ENCODE data around the gene SEMA3F.

SEMA3F gene

GRCh38 chr3:50173685-50174516, 18.8 kb downstream of the SEMA3F start:
- DNase-seq: no peak

DNA sequence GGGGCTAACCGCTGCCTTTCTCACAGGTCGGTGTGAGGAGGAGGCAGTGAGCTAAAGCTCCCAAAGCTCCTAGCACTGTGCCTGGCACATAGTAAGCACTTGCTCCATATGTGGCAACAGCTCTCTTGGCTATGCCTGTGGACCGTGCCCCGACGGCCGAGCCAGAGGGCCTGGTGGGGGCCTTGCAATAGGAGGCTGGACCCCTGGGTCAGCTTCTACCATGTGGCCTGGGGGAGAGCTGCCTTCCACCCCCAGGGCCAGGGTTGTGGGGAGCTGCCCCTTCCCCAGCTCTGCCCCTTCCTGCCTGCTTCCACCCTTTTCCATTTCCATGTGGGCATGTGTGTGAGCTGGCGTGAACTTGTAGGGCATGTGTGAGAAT, 19.4 kb downstream of the SEMA3F start:
- DNase-seq: no peak

DNA sequence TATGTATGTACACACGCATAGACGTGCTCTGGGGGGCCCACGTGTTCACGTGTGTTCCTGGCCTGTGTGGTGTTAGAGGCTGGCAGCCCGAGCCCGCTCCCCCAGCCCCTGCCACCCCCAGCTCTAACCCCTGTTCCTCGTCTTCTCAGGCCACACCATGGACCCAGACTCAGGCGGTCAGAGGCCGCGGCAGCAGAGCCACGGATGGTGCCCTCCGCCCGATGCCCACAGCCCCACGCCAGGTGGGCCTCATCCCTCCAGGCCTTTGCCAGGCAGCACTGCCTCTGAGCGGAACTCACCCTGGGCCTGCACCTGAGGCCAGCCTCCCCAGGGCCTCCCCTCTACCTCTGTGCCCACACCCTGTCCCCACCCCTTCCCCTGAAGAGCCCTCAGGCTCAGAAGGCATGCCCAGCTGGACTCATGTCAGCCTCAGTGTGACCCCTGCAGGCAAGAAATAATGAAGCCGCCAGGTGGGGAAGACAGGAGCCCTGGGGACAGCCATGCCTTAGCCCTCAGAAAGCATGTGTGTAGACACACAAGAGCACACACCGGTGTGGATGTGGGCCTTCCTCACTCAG, 19.9 kb downstream of the SEMA3F start:
- DNase-seq: no peak

DNA sequence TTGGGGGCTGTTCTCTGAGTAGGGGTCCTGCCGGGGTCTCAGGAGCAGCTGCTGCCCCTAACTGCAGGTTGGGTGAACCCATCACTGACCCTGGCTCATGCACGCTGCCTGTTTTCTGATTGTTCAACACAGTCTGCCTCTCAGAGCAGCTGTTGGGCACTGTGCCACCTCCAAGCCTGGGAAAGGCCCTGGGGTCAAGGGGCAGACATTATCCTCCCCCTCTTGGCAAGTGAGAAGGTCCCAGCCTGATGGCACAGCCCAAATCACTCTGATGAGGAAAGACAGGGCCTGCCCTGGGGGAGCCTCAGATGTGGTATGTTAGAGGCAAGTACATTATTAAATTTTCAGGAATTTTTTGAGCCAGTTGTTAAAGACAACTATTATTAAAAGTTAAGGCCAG, 22.2 kb downstream of the SEMA3F start:
- DNase-seq: no peak

DNA sequence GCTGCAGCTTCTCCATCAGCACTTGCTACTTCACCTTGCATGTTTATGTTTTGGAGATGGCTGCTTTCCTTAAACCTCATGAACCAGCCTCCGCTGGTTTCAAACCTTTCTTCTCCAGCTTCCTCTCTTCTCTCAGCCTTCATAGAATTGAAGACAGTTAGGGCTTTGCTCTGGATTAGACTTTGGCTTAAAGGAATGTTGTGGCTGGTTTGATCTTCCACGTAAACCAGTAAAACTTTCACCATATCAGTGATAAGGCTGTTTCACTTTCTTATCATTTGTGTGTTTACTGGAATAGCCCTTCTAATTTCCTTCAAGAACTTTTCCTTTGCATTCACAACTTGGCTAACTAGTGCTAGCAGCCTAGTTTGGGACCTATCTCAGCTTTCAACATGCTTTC, 24.6 kb downstream of the SEMA3F start:
- DNase-seq: no peak

DNA sequence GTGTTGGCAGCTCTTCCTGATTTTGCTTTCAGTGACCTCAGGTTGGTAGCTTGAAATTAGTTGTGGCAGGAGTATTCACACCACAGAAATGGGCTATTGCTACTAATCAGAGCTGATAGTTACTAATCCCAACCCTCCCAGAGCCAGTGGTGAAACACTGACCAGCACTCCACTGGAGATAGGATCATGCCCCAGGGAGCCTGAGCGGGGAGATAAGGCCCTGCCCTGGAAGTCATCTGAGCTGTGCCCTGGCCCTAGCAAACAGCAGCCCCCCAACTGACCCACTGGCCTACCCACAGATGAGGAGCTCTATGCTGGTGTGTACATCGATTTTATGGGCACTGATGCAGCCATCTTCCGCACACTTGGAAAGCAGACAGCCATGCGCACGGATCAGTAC, 26.9 kb downstream of the SEMA3F start:
- DNase-seq: no peak

DNA sequence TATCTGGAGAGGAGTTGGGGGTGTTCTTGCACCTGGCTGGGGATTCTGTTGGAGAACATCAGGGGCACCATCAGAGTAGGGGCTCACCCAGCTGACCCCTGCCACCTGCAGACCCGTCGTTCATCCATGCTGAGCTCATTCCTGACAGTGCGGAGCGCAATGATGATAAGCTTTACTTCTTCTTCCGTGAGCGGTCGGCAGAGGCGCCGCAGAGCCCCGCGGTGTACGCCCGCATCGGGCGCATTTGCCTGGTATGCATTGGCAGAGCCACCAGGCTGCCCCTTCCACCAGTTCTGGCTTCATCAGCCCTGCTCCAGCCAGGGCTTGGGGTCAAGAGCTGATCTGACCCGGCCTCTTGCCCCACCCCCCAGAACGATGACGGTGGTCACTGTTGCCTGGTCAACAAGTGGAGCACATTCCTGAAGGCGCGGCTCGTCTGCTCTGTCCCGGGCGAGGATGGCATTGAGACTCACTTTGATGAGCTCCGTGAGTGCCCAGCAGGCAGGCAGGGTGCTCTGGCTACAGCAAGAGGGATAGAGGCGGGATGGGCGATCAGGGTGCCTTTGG, 27.5 kb downstream of the SEMA3F start:
- DNase-seq: no peak

DNA sequence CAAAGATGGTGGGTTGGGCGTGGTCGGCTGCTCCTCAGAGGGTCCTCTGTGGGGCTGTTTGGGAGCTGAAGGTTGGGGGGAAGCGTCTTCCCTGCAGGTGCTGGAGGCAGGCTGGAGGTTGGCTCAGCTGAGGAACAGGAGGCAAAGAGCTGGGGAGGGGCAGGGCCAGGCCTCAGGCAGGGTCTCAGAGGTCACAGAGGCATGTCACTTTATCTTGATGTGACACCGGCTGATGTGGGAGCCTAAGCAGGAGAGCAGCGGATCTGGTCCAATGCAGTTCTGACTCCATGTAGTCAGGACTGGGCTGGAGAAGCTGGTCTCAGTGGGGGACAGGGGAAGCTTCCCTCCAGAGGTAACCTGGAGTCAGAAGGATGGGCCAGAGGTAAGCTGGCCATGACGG, 28.6 kb downstream of the SEMA3F start:
- no peak for DNase-seq

GRCh38 chr3:50184242-50184978, 29.3 kb downstream of the SEMA3F start:
- no peak for DNase-seq

DNA sequence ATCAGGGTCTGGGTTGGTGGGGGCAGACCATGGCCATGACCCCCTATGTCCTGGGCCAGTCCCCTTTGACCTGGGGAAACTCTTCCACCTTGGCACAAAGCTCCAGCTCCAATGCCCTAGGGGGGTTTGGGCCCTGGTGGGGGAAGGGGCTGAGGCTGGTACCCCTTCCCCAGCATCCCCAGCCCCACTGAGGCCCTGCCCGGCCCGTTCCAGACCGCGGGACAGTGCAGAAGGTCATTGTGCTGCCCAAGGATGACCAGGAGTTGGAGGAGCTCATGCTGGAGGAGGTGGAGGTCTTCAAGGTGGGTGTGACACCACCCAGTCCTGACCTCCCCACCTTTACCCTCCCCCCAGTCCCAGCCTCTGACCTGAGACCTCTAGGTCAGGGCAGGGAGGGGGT, 30.1 kb downstream of the SEMA3F start:
- no peak for DNase-seq

GRCh38 chr3:50186096-50186495, 31.0 kb downstream of the SEMA3F start:
- no peak for DNase-seq

GRCh38 chr3:50187750-50188149, 32.6 kb downstream of the SEMA3F start:
- no peak for DNase-seq

DNA sequence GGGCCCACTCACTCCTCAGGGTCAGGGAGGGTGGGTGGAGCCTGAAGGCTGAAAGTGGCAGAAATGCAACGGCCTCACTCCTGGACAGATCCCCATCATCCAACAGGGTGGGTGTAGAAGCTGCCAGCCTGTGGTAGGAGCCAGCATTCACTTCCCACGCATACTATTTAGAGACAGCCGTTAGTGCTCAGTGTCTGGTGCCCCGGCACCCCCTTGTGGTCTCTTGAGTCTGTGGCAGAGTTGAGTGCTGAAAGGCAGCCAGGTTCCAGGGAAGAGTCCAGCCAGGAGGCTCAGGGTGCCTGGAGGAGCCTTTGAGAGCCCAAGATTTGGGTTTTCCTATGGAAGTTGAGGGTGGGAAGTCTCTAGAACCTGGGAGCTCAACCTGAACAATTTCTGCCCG, 34.1 kb downstream of the SEMA3F start:
- DNase-seq: no peak

DNA sequence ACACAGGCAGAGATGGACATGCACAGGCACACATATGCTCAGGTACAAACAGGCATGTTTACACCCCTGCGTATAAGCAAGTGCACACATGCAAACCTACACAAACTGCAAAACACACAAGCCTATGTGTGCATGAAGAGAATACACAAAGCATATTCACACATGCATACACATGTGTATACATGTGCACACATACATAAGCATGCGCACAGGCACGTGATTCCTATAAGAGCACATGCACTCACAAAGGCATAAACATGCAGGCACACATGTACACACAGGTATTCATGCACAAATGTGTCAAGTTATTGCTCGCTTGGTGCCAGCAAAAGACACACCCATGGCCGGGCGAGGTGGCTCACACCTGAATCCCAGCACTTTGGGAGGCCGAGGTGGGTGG, 34.9 kb downstream of the SEMA3F start:
- no peak for DNase-seq

DNA sequence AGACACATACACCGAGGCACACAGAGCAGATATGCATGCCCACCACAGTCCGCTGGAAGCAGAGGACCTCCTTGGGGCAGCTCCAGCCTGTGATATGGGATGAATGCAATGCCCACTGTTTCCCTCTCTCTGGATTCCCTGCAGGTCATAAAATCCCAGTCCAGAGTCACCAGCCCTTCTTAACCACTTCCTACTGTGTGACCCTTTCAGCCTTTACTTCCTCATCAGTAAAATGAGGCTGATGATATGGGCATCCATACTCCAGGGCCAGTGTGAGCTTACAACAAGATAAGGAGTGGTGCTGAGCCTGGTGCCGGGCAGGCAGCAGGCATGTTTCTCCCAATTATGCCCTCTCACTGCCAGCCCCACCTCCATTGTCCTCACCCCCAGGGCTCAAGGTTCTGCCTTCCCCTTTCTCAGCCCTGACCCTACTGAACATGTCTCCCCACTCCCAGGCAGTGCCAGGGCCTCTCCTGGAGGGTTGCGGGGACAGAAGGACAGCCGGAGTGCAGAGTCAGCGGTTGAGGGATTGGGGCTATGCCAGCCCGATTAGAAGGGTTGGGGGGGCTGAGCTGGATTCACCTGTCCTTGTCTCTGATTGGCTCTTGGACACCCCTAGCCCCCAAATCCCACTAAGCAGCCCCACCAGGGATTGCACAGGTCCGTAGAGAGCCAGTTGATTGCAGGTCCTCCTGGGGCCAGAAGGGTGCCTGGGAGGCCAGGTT, 36.0 kb downstream of the SEMA3F start, which contains the start of gene GNAT1:
Gene GNAT1 (plus strand): TSS at position 675 of the 725 bp plus-strand sequence. CDS start 116 bp downstream, outside the sequence.
- DNase-seq: no peak

- DNase-seq: no peak
Observed at GRCh38 chr3:50192124-50192523, 37.0 kb downstream of the SEMA3F start.

- no peak for DNase-seq
Observed at GRCh38 chr3:50192689-50193141, 37.6 kb downstream of the SEMA3F start.

- DNase-seq: no peak
Observed at GRCh38 chr3:50193286-50193685, 38.2 kb downstream of the SEMA3F start.

GRCh38 chr3:50193746-50194127, 38.6 kb downstream of the SEMA3F start:
- DNase-seq: no peak

- no peak for DNase-seq
Observed at GRCh38 chr3:50194128-50194902, 39.2 kb downstream of the SEMA3F start.

GRCh38 chr3:50194903-50195500, 39.9 kb downstream of the SEMA3F start:
- DNase-seq: no peak
